Endothelial cell of umbilical vein (primary cell): ENCODE results near the gene KIF26B. TPM values are rescaled to one million over a fixed set of nuclear protein-coding genes. Genes with fewer than 3 reads are reported as not detected.

Source experiments
- BruUV-seq: library from RNA; stranded (reverse); fragments of 400-500 nt; replicated peaks from 2 replicates; lab custom pipeline; 2021; lab: Mats Ljungman, UMichigan
- CTCF ChIA-PET: fragments of 300-600, 350-600 bp; sonication (Branson Sonifier 250); formaldehyde crosslinking; loops from one replicate; lab custom pipeline; 2021; ENCODE audit warnings: antibody characterized with exemption, inconsistent platforms; lab: Charles Lee
- POLR2A ChIA-PET: fragments of 300-600, 350-600 bp; sonication (Branson Sonifier 250); formaldehyde crosslinking; loops from one replicate; lab custom pipeline; 2021; ENCODE audit warnings: antibody characterized with exemption, inconsistent platforms; lab: Charles Lee
- DNase-seq: peaks from one replicate; pipeline ENCODE4 v3.0.0-alpha.2; 2011; ENCODE audit warnings: low read depth, low spot score
- FAIRE-seq: peaks from 2 replicates; lab custom pipeline; 2011; peaks lifted over from hg19 to GRCh38; lab: Jason Lieb, UNC
- H2AFZ ChIP-seq: 2 replicates; pipeline ENCODE4 v1.6.0; 2012; ENCODE audit warnings: low read depth, low read length, control low read depth, inconsistent platforms
- H3K27ac ChIP-seq: 2 replicates; pipeline ENCODE4 v1.5.1; 2011; ENCODE audit warnings: low read depth, mild to moderate bottlenecking, control low read depth, low read length, moderate library complexity; ENCODE audit not compliant: insufficient read depth
- H3K27me3 ChIP-seq, 2 experiments: 2 replicates each; pipeline versions ENCODE4 v1.6.0 to v1.6.1; 2011; ENCODE audit warnings: low read length in 2 of 2, mixed read lengths in 1 of 2; ENCODE audit not compliant: control insufficient read depth in 2 of 2, insufficient read depth in 2 of 2
- H3K36me3 ChIP-seq, 2 experiments: 2 replicates in 1 of 2; 3 replicates in 1 of 2; pipeline ENCODE4 v1.5.1; 2011; ENCODE audit warnings: low read length in 2 of 2, mild to moderate bottlenecking in 1 of 2, moderate library complexity in 1 of 2; ENCODE audit not compliant: control insufficient read depth in 2 of 2, insufficient read depth in 2 of 2; ENCODE audit errors: extremely low read depth in 1 of 2
- H3K4me1 ChIP-seq: 3 replicates; pipeline ENCODE4 v1.5.1; 2011; ENCODE audit warnings: mild to moderate bottlenecking, low read length; ENCODE audit not compliant: control insufficient read depth, insufficient read depth; ENCODE audit errors: extremely low read depth
- H3K4me2 ChIP-seq: 2 replicates; pipeline ENCODE4 v1.6.1; 2011; ENCODE audit warnings: low read length, control low read depth, mixed read lengths; ENCODE audit not compliant: insufficient read depth
- H3K4me3 ChIP-seq, 3 experiments: fragments of 200-600 bp in 1 of 3; sonication (generic), shearing (Covaris generic) in 1 of 3; replicated peaks in 1 of 3; 2 replicates each; pipeline ENCODE4 v1.5.1; 2011 to 2016; ENCODE audit warnings: control low read depth in 3 of 3, low read length in 3 of 3, mild to moderate bottlenecking in 2 of 3, inconsistent platforms in 1 of 3, low read depth in 1 of 3, moderate library complexity in 1 of 3; ENCODE audit not compliant: insufficient read depth in 1 of 3
- H3K79me2 ChIP-seq: 2 replicates; pipeline ENCODE4 v1.6.0; 2012; ENCODE audit warnings: low read length, inconsistent platforms; ENCODE audit not compliant: control insufficient read depth, insufficient read depth
- H3K9ac ChIP-seq: replicated peaks from 2 replicates; pipeline ENCODE3; 2011; ENCODE audit warnings: low read length, control low read depth; ENCODE audit not compliant: insufficient read depth; ENCODE audit errors: extremely low read depth
- H3K9me1 ChIP-seq: replicated peaks from 3 replicates; pipeline ENCODE4 v1.6.0; 2011; ENCODE audit warnings: mild to moderate bottlenecking, low read length; ENCODE audit not compliant: control insufficient read depth, insufficient read depth; ENCODE audit errors: extremely low read depth
- H3K9me3 ChIP-seq: replicated peaks from 2 replicates; pipeline ENCODE4 v1.5.1; 2012; ENCODE audit warnings: low read length, inconsistent platforms; ENCODE audit not compliant: control insufficient read depth, insufficient read depth
- H4K20me1 ChIP-seq: replicated peaks from 2 replicates; pipeline ENCODE3; 2011; ENCODE audit warnings: mild to moderate bottlenecking, low read length; ENCODE audit not compliant: control insufficient read depth, insufficient read depth; ENCODE audit errors: extremely low read depth
- EZH2 ChIP-seq: IDR thresholded peaks from 2 replicates; pipeline ENCODE4 v1.6.1; 2012; ENCODE audit warnings: borderline replicate concordance, low read depth, mild to moderate bottlenecking, moderate library complexity, low read length, inconsistent platforms; ENCODE audit not compliant: severe bottlenecking
- FOS ChIP-seq: IDR thresholded peaks from 2 replicates; pipeline ENCODE4 v1.6.1; 2011; ENCODE audit warnings: mild to moderate bottlenecking, low read length, moderate library complexity, borderline replicate concordance; ENCODE audit not compliant: insufficient read depth
- GATA2 ChIP-seq: IDR thresholded peaks from 2 replicates; pipeline ENCODE4 v1.7.0; 2011; ENCODE audit warnings: low read depth, mild to moderate bottlenecking, moderate library complexity, mixed read lengths, low read length; ENCODE audit not compliant: insufficient read length, insufficient read depth
- JUN ChIP-seq: IDR thresholded peaks from 2 replicates; pipeline ENCODE4 v1.6.1; 2011; ENCODE audit warnings: borderline replicate concordance, low read depth; ENCODE audit not compliant: insufficient read length, insufficient read depth
- MYC ChIP-seq: IDR thresholded peaks from one replicate; pipeline ENCODE4 v1.6.1; 2011; ENCODE audit warnings: mild to moderate bottlenecking, low read depth, low read length
- POLR2A ChIP-seq: IDR thresholded peaks from 2 replicates; pipeline ENCODE4 v1.6.1; 2012; ENCODE audit warnings: low read depth, mild to moderate bottlenecking, control low read depth, low read length
- POLR2AphosphoS5 ChIP-seq: IDR thresholded peaks from 2 replicates; pipeline ENCODE4 v1.6.1; 2012; ENCODE audit warnings: low read depth, mild to moderate bottlenecking, control low read depth, low read length, moderate library complexity; ENCODE audit not compliant: insufficient read depth
- dilution Hi-C: fragments of 300-500 bp; cut with MboI; formaldehyde crosslinking; loops from one replicate; pipeline ENCODE4 v1.15.0; 2019; ENCODE audit warnings: low sequenced_read_pairs; ENCODE audit not compliant: extremely low pct_ligation_motif_present
- intact Hi-C: fragments of 100-400 bp; cut with micrococcal nuclease; formaldehyde crosslinking; loops from one replicate; pipeline ENCODE4 v1.10.0; 2022
- polyA plus RNA-seq, 4 experiments: library from polyadenylated mRNA; depleted of rRNA in 3 of 4; stranded (reverse) in 3 of 4; unstranded in 1 of 4; fragments of >200 nt; gene quantifications; 2 replicates each; pipeline versions ENCODE4 v1.2.1 to v1.2.3, GENCODE V29; 2011 to 2012; ENCODE audit warnings: missing spikeins in 1 of 4
- total RNA-seq: library from RNA; stranded (reverse); gene quantifications from 2 replicates; pipeline ENCODE4 v1.2.3, GENCODE V29; 2021
- TF ChIP-seq, protein P1 (sequence below), 2 donors: IDR thresholded peaks; 1 replicate in 1 of 2; 2 replicates in 1 of 2; pipeline ENCODE4 v1.5.1; 2011; ENCODE audit warnings: low read length in 2 of 2, mild to moderate bottlenecking in 2 of 2, moderate library complexity in 2 of 2, control low read depth in 1 of 2, inconsistent platforms in 1 of 2, low read depth in 1 of 2; ENCODE audit not compliant: insufficient read depth in 1 of 2; ENCODE audit errors: extremely low read depth in 1 of 2
- TF ChIP-seq, protein P2 (sequence below): IDR thresholded peaks from 2 replicates; pipeline ENCODE4 v1.6.1; 2011; ENCODE audit not compliant: insufficient read depth, insufficient read length

The KIF26B gene
- total and polyA plus RNA-seq, 2 donors (not counting 3 experiments of a cell fraction or from before 2014, with no cell fraction given) = 0.04 to 0.49 TPM

DNA sequence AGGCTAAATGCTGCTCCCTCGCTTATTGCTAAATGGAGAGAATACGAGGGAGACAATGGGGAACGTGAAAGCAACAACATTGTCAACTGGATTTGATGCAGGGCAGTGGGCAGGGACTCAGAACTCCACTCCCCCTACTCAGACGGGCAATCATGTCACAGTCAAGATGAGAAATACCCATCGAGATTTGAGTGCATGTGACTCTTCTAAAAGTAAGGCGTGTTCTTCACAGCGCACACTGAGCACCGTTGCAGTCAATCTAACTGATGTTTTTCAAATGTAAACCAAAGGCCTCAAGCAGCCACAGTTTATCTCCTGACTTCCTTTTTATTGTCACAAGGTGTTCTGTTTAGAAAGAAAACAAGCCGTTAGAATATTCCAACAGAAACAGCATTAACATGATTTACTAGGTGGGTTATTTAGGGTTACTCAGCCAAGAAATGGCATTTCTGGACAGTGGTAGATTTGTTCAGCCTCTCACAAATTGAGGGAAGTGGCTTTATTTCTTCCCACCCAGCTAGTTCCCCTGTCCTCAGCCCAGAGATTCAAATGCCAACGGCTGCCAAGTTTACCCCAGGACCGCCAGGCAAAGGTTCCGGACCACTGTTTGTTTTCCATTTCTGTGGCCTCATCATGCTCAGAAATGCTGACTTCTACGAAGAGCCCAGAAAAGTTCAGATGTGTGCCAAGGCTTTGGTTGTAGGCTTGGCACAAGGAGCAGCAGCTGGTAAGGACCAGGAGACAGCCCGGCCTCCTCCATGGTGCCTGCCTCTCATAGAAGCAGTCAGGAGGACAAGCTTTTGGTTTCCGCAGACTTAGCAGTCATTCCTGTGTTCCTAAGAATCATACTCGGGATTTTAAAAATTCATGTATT, 171.4 kb downstream of the KIF26B start:
- no peak overlapping the region for H3K9ac ChIP-seq
- H4K20me1 ChIP-seq = no peaks in the 10 kb centered on the region
- ChIA-PET CTCF (no interaction called here), POLR2A (no interaction called here)
- H3K4me2 ChIP-seq = no peak overlapping the region
- TF ChIP-seq FOS (no peak), EZH2 (no peak), POLR2A (no peak), MYC (no peak), POLR2AphosphoS5 (no peak), GATA2 (no peak), JUN (no peak)
- TF ChIP-seq, protein P1, sequence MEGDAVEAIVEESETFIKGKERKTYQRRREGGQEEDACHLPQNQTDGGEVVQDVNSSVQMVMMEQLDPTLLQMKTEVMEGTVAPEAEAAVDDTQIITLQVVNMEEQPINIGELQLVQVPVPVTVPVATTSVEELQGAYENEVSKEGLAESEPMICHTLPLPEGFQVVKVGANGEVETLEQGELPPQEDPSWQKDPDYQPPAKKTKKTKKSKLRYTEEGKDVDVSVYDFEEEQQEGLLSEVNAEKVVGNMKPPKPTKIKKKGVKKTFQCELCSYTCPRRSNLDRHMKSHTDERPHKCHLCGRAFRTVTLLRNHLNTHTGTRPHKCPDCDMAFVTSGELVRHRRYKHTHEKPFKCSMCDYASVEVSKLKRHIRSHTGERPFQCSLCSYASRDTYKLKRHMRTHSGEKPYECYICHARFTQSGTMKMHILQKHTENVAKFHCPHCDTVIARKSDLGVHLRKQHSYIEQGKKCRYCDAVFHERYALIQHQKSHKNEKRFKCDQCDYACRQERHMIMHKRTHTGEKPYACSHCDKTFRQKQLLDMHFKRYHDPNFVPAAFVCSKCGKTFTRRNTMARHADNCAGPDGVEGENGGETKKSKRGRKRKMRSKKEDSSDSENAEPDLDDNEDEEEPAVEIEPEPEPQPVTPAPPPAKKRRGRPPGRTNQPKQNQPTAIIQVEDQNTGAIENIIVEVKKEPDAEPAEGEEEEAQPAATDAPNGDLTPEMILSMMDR (IDR thresholded peaks at IDR 0.05; ENCODE audit: extremely low read depth in 1 of 2, insufficient read depth in 1 of 2, low read depth in 1 of 2, low read length in 2 of 2) = no peak
- TF ChIP-seq, protein P2, sequence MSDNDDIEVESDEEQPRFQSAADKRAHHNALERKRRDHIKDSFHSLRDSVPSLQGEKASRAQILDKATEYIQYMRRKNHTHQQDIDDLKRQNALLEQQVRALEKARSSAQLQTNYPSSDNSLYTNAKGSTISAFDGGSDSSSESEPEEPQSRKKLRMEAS = no peak
- H3K27me3 ChIP-seq = no peaks in the 10 kb centered on the region
- intact Hi-C loops (no loop called here), dilution Hi-C loops (no loop called here)
- H3K36me3 ChIP-seq = no peaks in the 10 kb centered on the region
- H3K4me3 ChIP-seq = no peak overlapping the region
- DNase-seq (no peak), FAIRE-seq (no peak)
- H3K27ac ChIP-seq = no peak overlapping the region
- no peak overlapping the region for H2AFZ ChIP-seq
- no peaks in the 10 kb centered on the region for H3K79me2 ChIP-seq
- no TSS peak for BruUV-seq
- no peaks in the 10 kb centered on the region for H3K9me3 ChIP-seq
- no peaks in the 10 kb centered on the region for H3K9me1 ChIP-seq
- H3K4me1 ChIP-seq = no peaks in the 10 kb centered on the region
